Measurements from ENCODE around the gene TMEM260.

GRCh38 chr14:56687123-56687522 lies 107.5 kb downstream of the TMEM260 start:
- peak; percentile 29; the same call in 1 of the 2 replicates for TF ChIP-seq MAX (IDR thresholded peaks at IDR 0.05)
- TF ChIP-seq EP300 (IDR thresholded peaks at IDR 0.05; ENCODE audit: borderline replicate concordance): peak; percentile 86; the same call in 1 of the 2 replicates
- no peak for TF ChIP-seq TAF1 (IDR thresholded peaks at IDR 0.05; ENCODE audit: low read depth)
- TF ChIP-seq REST (IDR thresholded peaks at IDR 0.05; ENCODE audit: low read depth): no peak
- TF ChIP-seq YY1 (IDR thresholded peaks at IDR 0.05; ENCODE audit: low read depth): no peak
- TF ChIP-seq ZBTB7A (IDR thresholded peaks at IDR 0.05; ENCODE audit: low read depth): no peak
- TF ChIP-seq TEAD4 (IDR thresholded peaks at IDR 0.05): peak; percentile 89
- no peak for TF ChIP-seq USF1 (IDR thresholded peaks at IDR 0.05)
- TF ChIP-seq RAD21 (IDR thresholded peaks at IDR 0.05; ENCODE audit: low read depth): peak; percentile 14; the same call in 1 of the 2 replicates
- no peak for TF ChIP-seq CREB1 (IDR thresholded peaks at IDR 0.05; ENCODE audit: low read depth)
- no peak for TF ChIP-seq CEBPB (IDR thresholded peaks at IDR 0.05)

Data from Ishikawa (cell line).